Heart left ventricle (tissue), 13 donors: ENCODE measurements around the gene SIN3A.

ENCODE experiments used
- POLR2A ChIP-seq, 2 donors: fragments of 450-650 bp; IDR thresholded peaks; one replicate each; pipeline ENCODE4 v1.6.1; 2017; ENCODE audit warnings: antibody characterized with exemption in 2 of 2, mild to moderate bottlenecking in 2 of 2, moderate library complexity in 2 of 2
- TF ChIP-seq, protein P1 (sequence below), 12 donors: fragments of 200-600 bp; sonication (generic) in 4 of 12; IDR thresholded peaks; one replicate each; pipeline versions ENCODE4 v1.5.0 to v1.8.0; 2018 to 2022; ENCODE audit warnings: antibody characterized with exemption in 12 of 12, mild to moderate bottlenecking in 5 of 12
- donor health status: ischemic (EF 13 %, LVEDD 7.1; RV severe dilation, severe dysfunction).
- donor health status: DM: no; HTN: yes; CAD: no.
- donor health status: DM: no; HTN: no; CAD: no.
- donor health status: ischemic (EF 25% LVEDD 6.9; RV normal size, moderate dysfunction).
- donor health status: ischemic (EF 25% LVEDD 5.7; RV mildly dilated, moderate dysfunction).
- donor health status: ischemic (EF 35%, LVEDD 5.7; RV mildly dilated, moderate dysfunction).
- donor health status: nonischemic (EF 11% LVEDD 7.7; RV severe dilation, severe dysfunction).
- donor health status: DM: yes; HTN: yes; CAD: no.
- donor health status: PGD.
- donor health status: ischemic (EF 29% LVEDD 5.4; RV normal size, mild dysfunction).
- donor health status: nonischemic (EF 23%, LVEDD 6.1; RV moderate dilation, normal function).

DNA sequence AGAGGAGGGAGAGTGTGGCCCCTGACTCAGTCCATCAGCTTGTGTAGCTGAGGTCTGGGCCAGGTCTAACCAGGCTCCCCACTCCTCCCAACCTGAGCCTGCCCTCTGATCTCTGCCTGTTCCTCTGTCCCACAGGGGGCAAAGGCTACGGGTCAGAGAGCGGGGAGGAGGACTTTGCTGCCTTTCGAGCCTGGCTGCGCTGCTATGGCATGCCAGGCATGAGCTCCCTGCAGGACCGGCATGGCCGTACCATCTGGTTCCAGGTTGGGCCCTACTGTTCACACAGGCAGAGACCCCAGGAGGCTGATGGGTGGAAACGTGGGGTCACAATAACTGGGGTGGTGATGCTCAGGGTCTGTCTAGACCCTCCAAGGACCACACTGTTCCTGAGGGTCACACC lies 97.9 kb downstream of the SIN3A start:
- TF ChIP-seq, protein P1, sequence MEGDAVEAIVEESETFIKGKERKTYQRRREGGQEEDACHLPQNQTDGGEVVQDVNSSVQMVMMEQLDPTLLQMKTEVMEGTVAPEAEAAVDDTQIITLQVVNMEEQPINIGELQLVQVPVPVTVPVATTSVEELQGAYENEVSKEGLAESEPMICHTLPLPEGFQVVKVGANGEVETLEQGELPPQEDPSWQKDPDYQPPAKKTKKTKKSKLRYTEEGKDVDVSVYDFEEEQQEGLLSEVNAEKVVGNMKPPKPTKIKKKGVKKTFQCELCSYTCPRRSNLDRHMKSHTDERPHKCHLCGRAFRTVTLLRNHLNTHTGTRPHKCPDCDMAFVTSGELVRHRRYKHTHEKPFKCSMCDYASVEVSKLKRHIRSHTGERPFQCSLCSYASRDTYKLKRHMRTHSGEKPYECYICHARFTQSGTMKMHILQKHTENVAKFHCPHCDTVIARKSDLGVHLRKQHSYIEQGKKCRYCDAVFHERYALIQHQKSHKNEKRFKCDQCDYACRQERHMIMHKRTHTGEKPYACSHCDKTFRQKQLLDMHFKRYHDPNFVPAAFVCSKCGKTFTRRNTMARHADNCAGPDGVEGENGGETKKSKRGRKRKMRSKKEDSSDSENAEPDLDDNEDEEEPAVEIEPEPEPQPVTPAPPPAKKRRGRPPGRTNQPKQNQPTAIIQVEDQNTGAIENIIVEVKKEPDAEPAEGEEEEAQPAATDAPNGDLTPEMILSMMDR (IDR thresholded peaks at IDR 0.05) = no peak
- TF ChIP-seq POLR2A (IDR thresholded peaks at IDR 0.05) = no peak
